Right lobe of liver (tissue), 6 donors: ENCODE measurements around the gene DSE. TPM values are rescaled to one million over a fixed set of nuclear protein-coding genes. Genes with fewer than 3 reads are reported as not detected.

ENCODE experiments used
- ATAC-seq, 4 donors: fragments of 200-7000 bp; cut with Tn5 transposase; one replicate each; pipeline ENCODE4 v1.9.1; 2020; ENCODE audit warnings: mild to moderate bottlenecking in 4 of 4, moderate library complexity in 4 of 4
- DNase-seq, 3 donors: peaks; one replicate each; pipeline ENCODE4 v3.0.0-alpha.2; 2020
- H3K27ac ChIP-seq, 3 donors: fragments of 200-600 bp; one replicate each; pipeline ENCODE4 v1.8.0; 2022
- H3K27me3 ChIP-seq, 2 donors: fragments of 200-600 bp; one replicate each; pipeline ENCODE4 v1.8.0; 2022
- H3K36me3 ChIP-seq, 4 donors: fragments of 200-600 bp; sonication (generic) in 1 of 4; one replicate each; pipeline versions ENCODE4 v1.5.1 to v1.8.0; 2017 to 2022; ENCODE audit warnings: control low read depth in 1 of 4
- H3K4me1 ChIP-seq, 4 donors: fragments of 200-600 bp; sonication (generic) in 1 of 4; one replicate each; pipeline versions ENCODE4 v1.5.1 to v1.8.0; 2017 to 2022; ENCODE audit warnings: control low read depth in 1 of 4
- H3K4me3 ChIP-seq, 3 donors: fragments of 200-600 bp; one replicate each; pipeline ENCODE4 v1.8.0; 2022
- H3K9me3 ChIP-seq, 4 donors: fragments of 200-600 bp; sonication (generic) in 1 of 4; one replicate each; pipeline versions ENCODE4 v1.5.1 to v1.8.0; 2017 to 2022; ENCODE audit warnings: control low read depth in 1 of 4
- CTCF ChIP-seq, 4 donors: fragments of 200-600 bp in 3 of 4; fragments of 450-650 bp in 1 of 4; IDR thresholded peaks; one replicate each; pipeline versions ENCODE4 v1.5.1 to v1.8.0; 2016 to 2022; ENCODE audit warnings: antibody characterized with exemption in 4 of 4, mild to moderate bottlenecking in 2 of 4
- POLR2A ChIP-seq: fragments of 450-650 bp; IDR thresholded peaks from one replicate; pipeline ENCODE4 v1.6.1; 2017; ENCODE audit warnings: antibody characterized with exemption, mild to moderate bottlenecking
- WGBS: methylation state at CpG from one replicate; pipeline ENCODE4 v1.1.6; 2018; ENCODE audit warnings: low coverage, low lambda C conversion rate; ENCODE audit not compliant: insufficient coverage; ENCODE audit errors: missing lambda C conversion rate; 5-methylcytosine and 5-hydroxymethylcytosine counted together
- intact Hi-C, 2 donors: fragments of 100-400 bp; cut with DNase I; formaldehyde crosslinking; loops; one replicate each; pipeline versions ENCODE4 v1.11.2 to v1.14.1; 2022
- total RNA-seq, 6 experiments: library from RNA; depleted of rRNA in 2 of 6; stranded (reverse); fragments of >200 nt in 2 of 6; fragmentation: NEBNext Ultra II Directional in 3 of 6; extraction: Animal tissue kit (Norgen Biotek cat#: 25700) in 3 of 6; gene quantifications; one replicate each; pipeline versions ENCODE4 v1.1.0 to v1.2.4, GENCODE V29; 2016 to 2023
- donor health status: DM: no; HTN: yes; CAD: no.
- donor health status: DM: no; HTN: no; CAD: no.
- donor health status: DM: no; HTN: no; CAD: no.
- donor health status: DM: no; HTN: yes; CAD: no.
- donor health status: DM: no; HTN: yes; CAD: no.

Gene DSE
- total RNA-seq, 6 experiments from 2014 or later = 8.2 to 17.4 (median 12.2) TPM

- Histone ChIP-seq H3K9me3 (no peaks in the 10 kb centered on the region), H3K4me1 (peaks cover 0 to 6% (median 0%) of the 10 kb centered on the region in 4 donors), H3K36me3 (no peaks in the 10 kb centered on the region), H3K27me3 (no peaks in the 10 kb centered on the region), H3K27ac (no peak overlapping the region), H3K4me3 (no peak overlapping the region)
- ATAC-seq = no peak
- DNase-seq = no peak
- intact Hi-C loops = no loop called here
- no peak for TF ChIP-seq POLR2A
- no peak for TF ChIP-seq CTCF (IDR thresholded peaks at IDR 0.05)
- WGBS = 87% methylated on average over 5 of the region's 5 CpGs
These were observed 25.7 kb downstream of the DSE start for GRCh38 chr6:116396441-116396840.

- Histone ChIP-seq H3K27me3 (no peaks in the 10 kb centered on the region), H3K27ac (peak overlapping the region in 1 of 3 donors; percentile 6), H3K4me3 (no peak overlapping the region), H3K4me1 (peaks cover 0 to 6% (median 0%) of the 10 kb centered on the region in 4 donors), H3K36me3 (no peaks in the 10 kb centered on the region), H3K9me3 (no peaks in the 10 kb centered on the region)
- intact Hi-C loops = no loop called here
- TF ChIP-seq POLR2A (no peak), CTCF (IDR thresholded peaks at IDR 0.05) (no peak)
- DNase-seq = no peak
- 50% methylated on average over 1 of the region's 1 CpG for WGBS
- ATAC-seq = no peak
These were observed 27.2 kb downstream of the DSE start for GRCh38 chr6:116397914-116398313.

GRCh38 chr6:116398316-116399010 lies 27.7 kb downstream of the DSE start:
- 19% methylated on average over 2 of the region's 2 CpGs for WGBS
- Histone ChIP-seq H3K4me3 (no peak overlapping the region), H3K9me3 (no peaks in the 10 kb centered on the region), H3K36me3 (no peaks in the 10 kb centered on the region), H3K4me1 (peaks cover 0 to 6% (median 0%) of the 10 kb centered on the region in 4 donors), H3K27me3 (no peaks in the 10 kb centered on the region), H3K27ac (peak overlapping the region in 1 of 3 donors; percentile 6)
- DNase-seq (no peak), ATAC-seq (peak; percentile 41 to 87 (median 68))
- intact Hi-C loops = no loop called here
- TF ChIP-seq POLR2A (no peak), CTCF (IDR thresholded peaks at IDR 0.05) (no peak)

DNA sequence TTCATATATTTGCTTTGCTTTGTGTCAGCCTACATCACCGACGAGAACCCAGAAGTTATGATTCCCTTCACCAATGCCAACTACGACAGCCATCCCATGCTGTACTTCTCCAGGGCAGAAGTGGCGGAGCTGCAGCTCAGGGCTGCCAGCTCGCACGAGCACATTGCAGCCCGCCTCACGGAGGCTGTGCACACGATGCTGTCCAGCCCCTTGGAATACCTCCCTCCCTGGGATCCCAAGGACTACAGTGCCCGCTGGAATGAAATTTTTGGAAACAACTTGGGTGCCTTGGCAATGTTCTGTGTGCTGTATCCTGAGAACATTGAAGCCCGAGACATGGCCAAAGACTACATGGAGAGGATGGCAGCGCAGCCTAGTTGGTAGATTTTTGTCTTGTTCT lies 28.5 kb downstream of the DSE start:
- no peaks in the 10 kb centered on the region for H3K27me3 ChIP-seq
- no peak for TF ChIP-seq POLR2A
- no peak for TF ChIP-seq CTCF (IDR thresholded peaks at IDR 0.05)
- WGBS = 77% methylated on average over 8 of the region's 12 CpGs
- no peak for DNase-seq
- no peak overlapping the region for H3K27ac ChIP-seq
- H3K36me3 ChIP-seq = no peaks in the 10 kb centered on the region
- H3K4me3 ChIP-seq = no peak overlapping the region
- peaks cover 0 to 6% (median 0%) of the 10 kb centered on the region in 4 donors for H3K4me1 ChIP-seq
- intact Hi-C loops = no loop called here
- no peaks in the 10 kb centered on the region for H3K9me3 ChIP-seq
- ATAC-seq = no peak
